ENCODE measurements around the gene ZNF674.
"Not testable (repeated sequence)": the region's sequence is repeated elsewhere in the genome, so short reads cannot be mapped to it uniquely, and the experiment has no call there.

The ZNF674 gene

DNA sequence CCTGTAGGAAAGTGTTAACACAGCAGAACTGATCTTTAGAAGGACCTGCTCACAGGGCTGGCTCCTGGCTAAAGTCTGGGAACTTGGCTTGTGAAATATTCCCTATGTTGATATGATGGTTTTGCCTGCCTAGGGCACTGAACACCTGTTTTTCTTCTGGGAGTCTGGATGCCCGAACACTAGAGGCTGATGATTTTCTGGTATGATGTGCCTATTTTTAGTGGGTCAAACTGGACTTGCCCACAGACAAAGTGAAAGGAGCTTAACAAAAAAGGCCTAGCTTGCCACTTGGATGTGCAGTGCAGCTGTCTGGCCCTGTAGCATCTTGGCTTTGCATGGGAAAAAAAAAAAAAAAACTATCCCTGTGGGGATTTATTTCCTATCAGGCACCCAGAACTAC, 39.1 kb downstream of the ZNF674 start:
- Mint-ChIP-seq H3K27me3 (ENCODE audit: low read depth) (no peaks in the 10 kb centered on the region), H3K4me3 (no peak overlapping the region), H3K4me1 (peaks cover 6% of the 10 kb centered on the region), H3K27ac (no peak overlapping the region), H3K36me3 (ENCODE audit: low read depth) (peaks cover 58% of the 10 kb centered on the region), H3K9me3 (peaks cover 40% of the 10 kb centered on the region)
- TF ChIP-seq, protein P1, sequence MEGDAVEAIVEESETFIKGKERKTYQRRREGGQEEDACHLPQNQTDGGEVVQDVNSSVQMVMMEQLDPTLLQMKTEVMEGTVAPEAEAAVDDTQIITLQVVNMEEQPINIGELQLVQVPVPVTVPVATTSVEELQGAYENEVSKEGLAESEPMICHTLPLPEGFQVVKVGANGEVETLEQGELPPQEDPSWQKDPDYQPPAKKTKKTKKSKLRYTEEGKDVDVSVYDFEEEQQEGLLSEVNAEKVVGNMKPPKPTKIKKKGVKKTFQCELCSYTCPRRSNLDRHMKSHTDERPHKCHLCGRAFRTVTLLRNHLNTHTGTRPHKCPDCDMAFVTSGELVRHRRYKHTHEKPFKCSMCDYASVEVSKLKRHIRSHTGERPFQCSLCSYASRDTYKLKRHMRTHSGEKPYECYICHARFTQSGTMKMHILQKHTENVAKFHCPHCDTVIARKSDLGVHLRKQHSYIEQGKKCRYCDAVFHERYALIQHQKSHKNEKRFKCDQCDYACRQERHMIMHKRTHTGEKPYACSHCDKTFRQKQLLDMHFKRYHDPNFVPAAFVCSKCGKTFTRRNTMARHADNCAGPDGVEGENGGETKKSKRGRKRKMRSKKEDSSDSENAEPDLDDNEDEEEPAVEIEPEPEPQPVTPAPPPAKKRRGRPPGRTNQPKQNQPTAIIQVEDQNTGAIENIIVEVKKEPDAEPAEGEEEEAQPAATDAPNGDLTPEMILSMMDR (IDR thresholded peaks at IDR 0.05; ENCODE audit: unreplicated experiment in 3 of 3): no peak

DNA sequence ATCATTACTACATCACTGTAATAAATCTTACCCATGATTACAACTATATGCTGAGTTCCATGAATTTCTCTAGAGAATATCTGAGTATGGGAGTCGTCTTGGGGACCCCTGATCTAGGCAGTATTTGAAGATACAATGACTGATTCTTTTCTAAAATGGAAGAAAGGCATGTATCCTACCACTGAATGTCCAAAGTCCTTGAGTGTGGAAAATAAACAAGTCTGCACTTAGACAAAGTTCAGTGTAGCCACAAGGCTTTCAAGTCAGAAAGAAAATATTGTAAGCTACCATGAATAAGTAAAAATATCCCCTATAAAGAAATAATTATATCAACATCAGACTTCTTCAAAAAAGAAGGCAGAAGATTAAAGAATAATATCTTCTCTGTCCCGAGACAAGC, 42.4 kb downstream of the ZNF674 start:
- Mint-ChIP-seq H3K27me3 (ENCODE audit: low read depth) (no peaks in the 10 kb centered on the region), H3K36me3 (ENCODE audit: low read depth) (peaks cover 84% of the 10 kb centered on the region), H3K4me1 (peaks cover 6% of the 10 kb centered on the region), H3K4me3 (no peak overlapping the region), H3K9me3 (peaks cover 60% of the 10 kb centered on the region), H3K27ac (no peak overlapping the region)
- TF ChIP-seq, protein P1 (IDR thresholded peaks at IDR 0.05; ENCODE audit: unreplicated experiment in 3 of 3): no peak

DNA sequence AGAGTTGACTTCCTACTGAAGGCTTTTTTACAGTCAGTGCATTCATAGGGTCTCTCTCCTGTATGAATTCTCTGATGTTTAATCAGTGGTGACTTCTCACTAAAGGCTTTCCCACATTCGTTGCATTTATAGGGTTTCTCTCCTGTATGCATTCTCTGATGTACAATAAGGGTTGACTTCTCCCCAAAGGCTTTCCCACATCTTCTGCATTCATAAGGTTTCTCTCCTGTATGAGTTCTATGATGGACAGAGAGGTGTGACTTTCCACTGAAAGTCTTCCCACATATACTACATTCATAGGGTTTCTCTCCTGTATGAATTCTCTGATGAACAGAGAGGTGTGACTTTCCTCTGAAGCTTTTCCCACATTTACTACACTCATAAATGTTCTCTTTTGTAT, 45.2 kb downstream of the ZNF674 start:
- H3K4me1 Mint-ChIP-seq: no peaks in the 10 kb centered on the region
- TF ChIP-seq, protein P1 (IDR thresholded peaks at IDR 0.05; ENCODE audit: unreplicated experiment in 3 of 3): no peak
- no peak overlapping the region for H3K4me3 Mint-ChIP-seq
- peaks cover 85% of the 10 kb centered on the region for H3K36me3 Mint-ChIP-seq (ENCODE audit: low read depth)
- H3K9me3 Mint-ChIP-seq: peaks cover 67% of the 10 kb centered on the region
- peaks cover 3% of the 10 kb centered on the region for H3K27me3 Mint-ChIP-seq (ENCODE audit: low read depth)
- no peak overlapping the region for H3K27ac Mint-ChIP-seq

DNA sequence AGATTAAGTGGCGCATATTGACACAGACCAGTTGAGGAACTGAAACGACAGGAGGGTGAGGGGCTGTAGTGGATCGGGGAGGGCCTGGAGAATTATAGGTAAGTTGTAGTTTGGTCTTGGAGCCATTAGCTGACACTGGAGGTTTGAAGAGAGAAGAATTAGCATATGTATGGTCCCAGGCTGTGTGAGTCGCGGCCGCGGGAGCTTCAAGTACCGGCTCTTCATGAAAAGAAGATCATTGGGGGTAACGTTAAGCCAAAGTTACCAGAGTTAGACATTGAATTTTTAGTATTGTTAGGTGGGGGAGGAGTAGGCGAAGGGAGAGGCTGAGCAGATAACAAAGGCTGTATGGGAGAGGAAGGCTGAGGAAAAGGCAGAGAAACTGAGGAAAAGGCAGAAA, 56.5 kb downstream of the ZNF674 start:
- Mint-ChIP-seq H3K27me3 (ENCODE audit: low read depth) (peaks cover 3% of the 10 kb centered on the region), H3K9me3 (peaks cover 73% of the 10 kb centered on the region), H3K27ac (no peak overlapping the region), H3K36me3 (ENCODE audit: low read depth) (peaks cover 90% of the 10 kb centered on the region), H3K4me3 (no peak overlapping the region), H3K4me1 (no peaks in the 10 kb centered on the region)
- TF ChIP-seq, protein P1 (IDR thresholded peaks at IDR 0.05; ENCODE audit: unreplicated experiment in 3 of 3): no peak

DNA sequence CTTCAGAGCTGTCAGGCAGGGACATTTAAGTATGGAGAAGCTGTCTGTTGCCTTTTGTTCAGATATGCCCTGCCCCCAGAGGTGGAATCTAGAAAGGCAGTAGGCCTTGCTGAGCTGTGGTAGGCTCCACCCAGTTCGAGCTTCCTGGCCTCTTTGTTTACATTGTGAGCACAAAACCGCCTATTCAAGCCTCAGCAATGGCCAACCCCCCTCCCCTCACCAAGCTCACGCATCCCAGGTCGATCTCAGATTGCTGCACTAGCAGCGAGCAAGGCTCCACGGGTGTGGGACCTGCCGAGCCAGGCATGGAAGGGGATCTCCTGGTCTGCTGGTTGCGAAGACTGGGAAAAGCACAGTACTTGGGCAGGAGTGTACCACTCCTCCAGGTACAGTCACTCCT, 59.3 kb downstream of the ZNF674 start:
- Mint-ChIP-seq H3K27me3 (ENCODE audit: low read depth) (peaks cover 3% of the 10 kb centered on the region), H3K9me3 (peaks cover 76% of the 10 kb centered on the region), H3K4me1 (no peaks in the 10 kb centered on the region), H3K27ac (no peak overlapping the region), H3K4me3 (no peak overlapping the region), H3K36me3 (ENCODE audit: low read depth) (peaks cover 94% of the 10 kb centered on the region)
- TF ChIP-seq, protein P1 (IDR thresholded peaks at IDR 0.05; ENCODE audit: unreplicated experiment in 3 of 3): no peak

DNA sequence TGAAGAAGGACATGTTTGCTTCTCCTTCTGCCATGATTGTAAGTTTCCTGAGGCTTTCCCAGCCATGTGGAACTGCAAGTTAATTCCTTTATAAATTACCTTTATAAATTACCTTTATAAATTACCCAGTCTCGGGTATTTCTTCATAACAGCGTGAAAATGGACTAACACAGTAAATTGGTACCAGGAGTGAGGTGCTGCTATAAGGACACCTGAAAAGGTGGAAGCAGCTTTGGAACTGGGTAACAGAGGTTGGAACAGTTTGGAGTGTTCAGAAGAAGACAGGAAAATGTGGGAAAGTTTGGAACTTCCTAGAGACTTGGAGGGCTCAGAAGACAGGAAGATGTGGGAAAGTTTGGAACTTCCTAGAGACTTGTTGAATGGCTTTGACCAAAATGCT, 66.6 kb downstream of the ZNF674 start:
- not testable (repeated sequence) for H3K27me3 Mint-ChIP-seq (ENCODE audit: low read depth); H3K27ac Mint-ChIP-seq; H3K4me3 Mint-ChIP-seq; H3K4me1 Mint-ChIP-seq
- H3K9me3 Mint-ChIP-seq: peaks cover 40% of the 10 kb centered on the region
- H3K36me3 Mint-ChIP-seq (ENCODE audit: low read depth): peaks cover 51% of the 10 kb centered on the region

Measured in nephron (organoid).